ENCODE measurements around the gene CDC45.

GRCh38 chr22:19464546-19464945 lies 15.2 kb upstream of the CDC45 start:
- TF ChIP-seq CTCF (CRISPR knock-in tag; IDR thresholded peaks at IDR 0.05) (no peak), MNT (IDR thresholded peaks at IDR 0.05) (no peak)

Measured in HepG2 (cell line).